Gastroesophageal sphincter (tissue), 4 donors: ENCODE data around the gene SDHB. TPM values are rescaled to one million over a fixed set of nuclear protein-coding genes. Genes with fewer than 3 reads are reported as not detected.

Source experiments
- ATAC-seq: fragments of 150-250 bp; one replicate; pipeline ENCODE4 v1.9.1; 2016; ENCODE audit warnings: mild to moderate bottlenecking, moderate library complexity
- H3K27ac ChIP-seq, 4 donors: fragments of 200-600 bp; sonication (generic) in 3 of 4; 1 replicate in 3 of 4; 2 replicates in 1 of 4; pipeline ENCODE4 v1.5.1; 2016 to 2019
- H3K27me3 ChIP-seq: fragments of 200-600 bp; sonication (generic); one replicate; pipeline ENCODE4 v1.5.1; 2019
- H3K36me3 ChIP-seq, 2 donors: fragments of 200-600 bp; sonication (generic); one replicate each; pipeline ENCODE4 v1.5.1; 2019; ENCODE audit warnings: control low read depth in 1 of 2
- H3K4me1 ChIP-seq, 3 donors: fragments of 200-600 bp; sonication (generic); 1 replicate in 2 of 3; 2 replicates in 1 of 3; pipeline ENCODE4 v1.5.1; 2016 to 2019; ENCODE audit warnings: control low read depth in 2 of 3
- H3K4me3 ChIP-seq, 2 donors: fragments of 200-600 bp; sonication (generic); one replicate each; pipeline ENCODE4 v1.5.1; 2019; ENCODE audit warnings: mild to moderate bottlenecking in 1 of 2, moderate library complexity in 1 of 2
- H3K9me3 ChIP-seq, 3 donors: fragments of 200-600 bp; sonication (generic); one replicate each; pipeline ENCODE4 v1.5.1; 2017 to 2019; ENCODE audit warnings: control low read depth in 2 of 3
- CTCF ChIP-seq, 4 experiments: fragments of 200-600 bp in 2 of 4; fragments of 450-650 bp in 2 of 4; sonication (generic) in 1 of 4; IDR thresholded peaks; one replicate each; pipeline ENCODE4 v1.5.1; 2017 to 2019; ENCODE audit warnings: antibody characterized with exemption in 4 of 4, mild to moderate bottlenecking in 2 of 4, moderate library complexity in 2 of 4
- EP300 ChIP-seq: sonication (generic); formaldehyde crosslinking; IDR thresholded peaks from one replicate; pipeline ENCODE4 v1.6.1; 2017; ENCODE audit warnings: antibody characterized with exemption, mild to moderate bottlenecking
- POLR2A ChIP-seq, 2 donors: fragments of 450-650 bp; IDR thresholded peaks; one replicate each; pipeline ENCODE4 v1.6.1; 2017; ENCODE audit warnings: antibody characterized with exemption in 2 of 2, mild to moderate bottlenecking in 2 of 2, moderate library complexity in 1 of 2
- POLR2AphosphoS5 ChIP-seq: sonication (generic); formaldehyde crosslinking; IDR thresholded peaks from one replicate; pipeline ENCODE4 v1.6.1; 2017; ENCODE audit warnings: antibody characterized with exemption
- WGBS, 2 donors: methylation state at CpG; one replicate each; pipeline ENCODE4 v1.1.5; 2018; ENCODE audit warnings: low coverage in 1 of 2; 5-methylcytosine and 5-hydroxymethylcytosine counted together
- total RNA-seq, 4 donors: library from RNA; depleted of rRNA; stranded (reverse); fragments of >200 nt; gene quantifications; one replicate each; pipeline ENCODE4 v1.1.0, GENCODE V29; 2016

Gene SDHB
- total RNA-seq, 4 donors from 2014 or later: 103 to 118 (median 116) TPM

GRCh38 chr1:16969651-16970050 is 84.2 kb downstream of the SDHB start:
- Histone ChIP-seq H3K9me3 (no peaks in the 10 kb centered on the region), H3K27me3 (no peaks in the 10 kb centered on the region), H3K27ac (no peak overlapping the region), H3K4me3 (no peak overlapping the region), H3K4me1 (peaks cover 0 to 24% (median 7%) of the 10 kb centered on the region in 3 donors), H3K36me3 (peaks cover 0 to 57% of the 10 kb centered on the region in 2 donors)
- no peak for ATAC-seq
- 92% methylated on average over 11 of the region's 12 CpGs; no CpG with 5 or more reads in 1 of the 2 donors for WGBS, 2 donors
- TF ChIP-seq CTCF (IDR thresholded peaks at IDR 0.05) (no peak), POLR2AphosphoS5 (no peak), POLR2A (IDR thresholded peaks at IDR 0.05) (no peak), EP300 (no peak)

GRCh38 chr1:16969057-16969611 is 84.7 kb downstream of the SDHB start:
- WGBS, 2 donors: 78 to 80% methylated on average over 1 to 9 of the region's 14 CpGs

More at GRCh38 chr1:16969057-16969611, 84.7 kb downstream of the SDHB start:
- Histone ChIP-seq H3K4me1 (peaks cover 0 to 24% (median 7%) of the 10 kb centered on the region in 3 donors), H3K36me3 (peaks cover 0 to 57% of the 10 kb centered on the region in 2 donors), H3K27ac (no peak overlapping the region), H3K4me3 (no peak overlapping the region), H3K27me3 (no peaks in the 10 kb centered on the region), H3K9me3 (no peaks in the 10 kb centered on the region)
- no peak for TF ChIP-seq POLR2AphosphoS5
- no peak for TF ChIP-seq CTCF (IDR thresholded peaks at IDR 0.05)
- TF ChIP-seq POLR2A (IDR thresholded peaks at IDR 0.05): no peak
- TF ChIP-seq EP300: no peak
- no peak for ATAC-seq

Other genes with a start within 250 kb of the SDHB start
- under 1 TPM in 3 of 4 donors, not detected in 1; under 0.01 TPM for gene RNU1-2, start 158.1 kb downstream of the SDHB start, total RNA-seq
- 10 to 100 TPM in 3 of 4 donors, 1 to 10 TPM in 1; 8.0 to 34.5 (median 30.0) TPM for gene CROCC, start 132.1 kb downstream of the SDHB start, total RNA-seq
- gene MFAP2, start 73.4 kb downstream of the SDHB start, total RNA-seq: 10 to 100 TPM in 1 of 4 donors, 1 to 10 TPM in 3; 4.2 to 12.1 (median 7.2) TPM
- 10 to 100 TPM; 19.1 to 29.2 (median 20.1) TPM for gene ATP13A2, start 42.1 kb downstream of the SDHB start, total RNA-seq
- gene PADI2, start 65.4 kb upstream of the SDHB start, total RNA-seq: 1 to 10 TPM in 1 of 4 donors, under 1 TPM in 3; 0.12 to 1.9 (median 0.58) TPM
- 1 to 10 TPM in 2 of 4 donors, under 1 TPM in 1, not detected in 1; 0.27 to 2.5 (median 2.3) TPM for gene PADI1, start 151.1 kb upstream of the SDHB start, total RNA-seq
- under 1 TPM in 2 of 4 donors, not detected in 2; 0.20 to 0.31 TPM for gene PADI3, start 195.1 kb upstream of the SDHB start, total RNA-seq